ENCODE measurements around the gene UGGT1. TPM values are rescaled to one million over a fixed set of nuclear protein-coding genes. Genes with fewer than 3 reads are reported as not detected.

UGGT1 gene
- polyA plus RNA-seq, 4 donors = 23.2 to 44.3 (median 38.8) TPM

DNA sequence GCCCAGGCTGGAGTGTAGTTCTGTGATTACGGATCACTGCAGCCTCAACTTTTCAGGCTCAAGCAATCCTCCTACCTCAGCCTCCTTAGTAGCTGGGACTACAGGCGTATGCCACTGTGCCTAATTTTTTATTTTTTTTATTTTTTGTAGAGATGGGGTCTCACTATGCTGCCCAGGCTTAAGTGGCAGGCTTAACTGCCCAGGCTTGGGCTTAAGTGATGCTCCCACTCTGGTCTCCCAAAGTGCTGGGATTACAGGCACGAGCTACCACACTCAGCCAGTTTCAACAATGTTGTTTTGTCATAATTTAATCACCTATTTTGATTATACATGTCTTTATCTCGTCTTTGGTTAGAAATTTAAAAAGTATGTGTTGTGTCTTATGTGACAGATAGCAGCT is 18.2 kb downstream of the UGGT1 start:
- DNase-seq (ENCODE audit: low read depth in 4 of 4, low spot score in 3 of 4) = no peak

GRCh38 chr2:128115921-128116623 is 25.1 kb downstream of the UGGT1 start:
- DNase-seq (ENCODE audit: low read depth in 4 of 4, low spot score in 3 of 4) = no peak

DNA sequence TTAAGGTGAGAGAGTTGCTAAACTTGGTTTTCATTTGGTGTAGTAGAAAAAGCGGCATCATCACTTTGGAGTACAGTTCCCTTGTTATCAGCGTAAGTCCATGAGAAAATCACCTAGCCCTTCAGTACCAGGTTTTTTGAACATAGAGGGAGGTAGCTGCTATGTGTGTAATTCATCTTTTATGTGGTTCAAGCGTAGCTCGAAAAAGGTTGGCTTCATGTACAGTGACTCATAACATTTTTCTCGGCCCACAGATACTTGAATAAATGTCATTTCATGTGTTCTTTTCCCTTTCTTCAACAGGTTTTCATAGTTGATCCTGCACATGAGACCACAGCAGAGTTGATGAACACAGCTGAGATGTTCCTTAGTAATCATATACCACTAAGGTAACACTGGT is 43.6 kb downstream of the UGGT1 start:
- no peak for DNase-seq (ENCODE audit: low read depth in 4 of 4, low spot score in 3 of 4)

DNA sequence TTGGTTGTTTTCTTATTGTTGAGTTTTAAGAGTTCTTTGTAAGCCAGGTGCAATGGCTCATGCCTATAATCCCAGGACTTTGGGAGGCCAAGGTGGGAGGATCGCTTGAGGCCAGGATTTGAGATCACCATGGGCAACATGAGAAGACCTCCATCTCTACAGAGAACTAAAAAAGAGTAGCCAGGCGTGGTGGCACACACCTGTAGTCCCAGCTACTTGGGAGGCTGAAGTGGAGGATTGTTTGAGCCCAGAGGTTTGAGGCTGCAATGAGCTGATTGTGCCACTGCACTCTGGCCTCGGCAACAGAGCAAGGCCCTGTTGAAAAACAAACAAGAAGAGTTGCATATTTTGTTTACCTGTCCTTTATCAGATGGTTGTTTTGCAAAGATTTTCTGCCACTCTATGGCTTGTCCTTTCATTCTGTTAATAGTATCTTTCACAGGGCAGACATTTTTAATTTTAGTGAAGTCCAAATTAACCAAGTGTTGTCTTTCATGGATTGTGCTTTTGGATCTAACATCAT is 46.2 kb downstream of the UGGT1 start:
- no peak for DNase-seq (ENCODE audit: low read depth in 4 of 4, low spot score in 3 of 4)

DNA sequence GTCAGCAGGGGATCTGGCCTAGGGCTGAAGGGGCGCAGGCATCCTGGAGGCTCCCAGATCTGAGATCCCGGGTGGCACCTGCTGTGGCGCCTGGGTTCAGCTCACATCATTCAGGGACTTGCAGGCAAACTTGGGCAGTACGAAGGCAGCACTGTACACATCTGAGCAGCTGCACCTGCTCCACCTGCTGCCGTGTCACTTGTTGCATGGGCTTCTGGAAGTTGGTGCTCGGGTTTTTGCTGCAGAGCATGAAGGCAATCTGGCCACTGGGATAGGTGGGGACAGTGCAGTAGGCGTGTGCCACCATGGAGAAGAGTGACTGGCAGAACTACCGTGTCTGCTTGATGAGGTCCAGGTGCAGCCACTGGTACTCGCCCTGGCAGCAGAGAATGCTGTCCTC is 48.6 kb downstream of the UGGT1 start:
- no peak for DNase-seq (ENCODE audit: low read depth in 4 of 4, low spot score in 3 of 4)

DNA sequence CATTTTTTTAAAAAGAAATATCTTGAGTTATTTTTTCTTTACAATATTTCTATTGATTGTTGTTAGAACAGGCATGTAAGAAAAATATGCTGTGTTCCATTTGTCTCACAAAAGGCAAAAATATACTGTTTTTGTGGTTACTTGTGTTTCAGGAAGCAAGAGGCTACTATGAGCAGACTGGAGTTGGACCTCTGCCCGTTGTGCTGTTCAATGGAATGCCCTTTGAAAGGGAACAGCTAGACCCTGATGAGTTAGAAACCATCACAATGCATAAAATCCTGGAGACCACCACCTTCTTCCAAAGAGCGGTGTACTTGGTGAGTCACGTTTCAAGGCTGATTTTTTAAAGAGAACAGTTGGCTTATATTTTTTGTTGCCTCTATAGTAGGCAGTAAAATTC is 54.7 kb downstream of the UGGT1 start:
- no peak for DNase-seq (ENCODE audit: low read depth in 4 of 4, low spot score in 3 of 4)

DNA sequence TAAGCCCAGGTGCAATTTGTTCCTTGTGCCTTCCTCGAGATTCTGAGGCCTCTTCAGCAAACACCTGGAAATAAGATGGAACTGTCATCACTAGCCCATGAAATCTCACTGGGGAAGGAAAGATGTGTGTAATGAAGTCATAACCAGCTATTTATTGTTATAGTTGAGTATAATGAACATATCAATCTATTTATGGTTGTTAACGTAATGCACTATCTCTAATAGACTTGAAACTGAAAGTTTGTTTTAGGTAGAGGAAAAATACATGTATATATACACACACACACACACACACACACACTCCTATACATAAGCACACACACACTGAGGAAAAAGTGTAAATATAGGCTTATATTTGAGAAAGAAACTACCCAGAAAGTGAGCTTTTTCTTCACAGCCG is 62.8 kb downstream of the UGGT1 start:
- DNase-seq (ENCODE audit: low read depth in 4 of 4, low spot score in 3 of 4) = no peak

DNA sequence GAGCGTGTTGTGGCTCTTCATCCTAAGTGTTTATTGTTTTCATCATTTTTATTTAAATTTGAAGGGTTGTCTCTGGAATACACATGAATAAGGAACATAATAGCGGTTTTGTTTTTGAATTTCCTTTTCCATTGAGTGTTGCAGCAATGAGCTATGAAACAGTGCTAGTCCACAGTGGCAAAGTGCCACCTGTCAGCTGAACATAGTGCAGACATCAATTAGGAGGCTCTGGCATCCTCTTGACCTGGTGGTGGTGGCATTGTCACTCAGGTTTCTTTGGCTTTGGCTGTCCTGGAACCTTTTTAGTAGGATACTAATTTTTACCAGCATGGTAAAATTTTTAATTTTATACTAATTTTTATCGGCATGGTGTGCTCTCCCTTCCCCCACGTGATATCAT is 63.2 kb downstream of the UGGT1 start:
- DNase-seq (ENCODE audit: low read depth in 4 of 4, low spot score in 3 of 4) = no peak

GRCh38 chr2:128155970-128156369 is 65.0 kb downstream of the UGGT1 start:
- no peak for DNase-seq (ENCODE audit: low read depth in 4 of 4, low spot score in 3 of 4)

- DNase-seq (ENCODE audit: low read depth in 4 of 4, low spot score in 3 of 4) = no peak
Measured at GRCh38 chr2:128156812-128157211, 65.8 kb downstream of the UGGT1 start.

DNA sequence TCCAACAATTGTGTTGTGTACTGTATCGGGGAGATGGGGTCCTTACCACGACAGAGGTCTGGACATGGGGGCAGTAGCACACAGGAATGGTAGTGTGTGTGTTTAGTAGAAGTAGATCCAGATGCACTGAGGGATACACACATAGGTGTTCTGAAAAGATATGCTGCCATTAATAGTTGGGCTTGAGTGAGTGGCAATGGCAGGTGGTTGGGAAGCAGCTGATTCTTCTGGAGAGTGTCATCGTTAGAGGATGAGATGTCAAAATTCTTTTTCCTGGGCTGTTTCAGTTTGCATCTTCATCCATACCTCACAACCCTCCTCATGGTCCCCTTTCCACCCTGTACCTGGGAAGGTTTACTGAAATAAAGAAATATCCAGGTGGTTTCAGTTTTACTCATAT is 66.6 kb downstream of the UGGT1 start:
- no peak for DNase-seq (ENCODE audit: low read depth in 4 of 4, low spot score in 3 of 4)

DNA sequence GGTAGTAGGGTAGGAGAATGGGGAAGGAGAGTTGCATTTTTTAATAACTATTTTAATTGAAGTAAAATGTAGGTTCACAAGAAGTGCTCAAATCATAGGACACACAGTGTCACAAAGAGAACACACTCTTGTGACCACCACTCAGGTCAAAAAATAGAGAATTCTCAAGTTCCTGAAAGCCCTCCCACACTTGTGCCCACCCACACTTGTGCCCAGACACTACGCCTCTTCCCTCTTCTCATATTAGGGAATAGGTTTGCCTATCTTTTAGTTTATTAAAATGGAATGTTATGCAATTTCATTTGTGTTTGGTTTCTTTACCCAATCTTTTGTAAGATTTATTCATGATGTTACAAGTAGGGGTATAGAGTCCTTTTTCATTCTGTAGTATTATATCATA is 67.2 kb downstream of the UGGT1 start:
- DNase-seq (ENCODE audit: low read depth in 4 of 4, low spot score in 3 of 4) = no peak

- no peak for DNase-seq (ENCODE audit: low read depth in 4 of 4, low spot score in 3 of 4)
Measured at GRCh38 chr2:128159437-128159836, 68.4 kb downstream of the UGGT1 start.

- DNase-seq (ENCODE audit: low read depth in 4 of 4, low spot score in 3 of 4) = no peak
Measured at GRCh38 chr2:128160616-128161275, 69.7 kb downstream of the UGGT1 start.

- no peak for DNase-seq (ENCODE audit: low read depth in 4 of 4, low spot score in 3 of 4)
Measured at GRCh38 chr2:128162266-128162665, 71.3 kb downstream of the UGGT1 start.

DNA sequence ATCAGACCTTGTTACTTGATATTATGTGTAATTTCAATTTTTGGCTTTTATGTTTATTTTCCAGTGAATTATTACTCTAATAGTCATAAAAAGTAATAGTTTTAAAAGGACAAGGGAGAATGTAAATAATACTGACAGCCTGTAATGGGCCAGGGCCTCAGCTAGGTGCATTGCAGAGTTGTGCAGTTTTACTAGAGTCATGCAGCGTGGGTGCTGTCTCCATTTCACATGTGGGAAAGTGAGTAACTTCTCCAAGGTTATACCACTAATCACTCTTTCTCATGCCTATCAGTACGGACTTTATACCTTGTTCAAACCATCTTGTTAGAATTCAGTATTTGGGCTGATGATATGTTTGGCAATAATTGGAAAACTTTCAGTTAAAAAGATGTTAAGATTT is 73.3 kb downstream of the UGGT1 start:
- DNase-seq (ENCODE audit: low read depth in 4 of 4, low spot score in 3 of 4) = no peak

GRCh38 chr2:128166746-128167353 is 75.8 kb downstream of the UGGT1 start:
- no peak for DNase-seq (ENCODE audit: low read depth in 4 of 4, low spot score in 3 of 4)

- no peak for DNase-seq (ENCODE audit: low read depth in 4 of 4, low spot score in 3 of 4)
Measured at GRCh38 chr2:128169094-128169493, 78.1 kb downstream of the UGGT1 start.

GRCh38 chr2:128169497-128169896 is 78.5 kb downstream of the UGGT1 start:
- no peak for DNase-seq (ENCODE audit: low read depth in 4 of 4, low spot score in 3 of 4)

DNA sequence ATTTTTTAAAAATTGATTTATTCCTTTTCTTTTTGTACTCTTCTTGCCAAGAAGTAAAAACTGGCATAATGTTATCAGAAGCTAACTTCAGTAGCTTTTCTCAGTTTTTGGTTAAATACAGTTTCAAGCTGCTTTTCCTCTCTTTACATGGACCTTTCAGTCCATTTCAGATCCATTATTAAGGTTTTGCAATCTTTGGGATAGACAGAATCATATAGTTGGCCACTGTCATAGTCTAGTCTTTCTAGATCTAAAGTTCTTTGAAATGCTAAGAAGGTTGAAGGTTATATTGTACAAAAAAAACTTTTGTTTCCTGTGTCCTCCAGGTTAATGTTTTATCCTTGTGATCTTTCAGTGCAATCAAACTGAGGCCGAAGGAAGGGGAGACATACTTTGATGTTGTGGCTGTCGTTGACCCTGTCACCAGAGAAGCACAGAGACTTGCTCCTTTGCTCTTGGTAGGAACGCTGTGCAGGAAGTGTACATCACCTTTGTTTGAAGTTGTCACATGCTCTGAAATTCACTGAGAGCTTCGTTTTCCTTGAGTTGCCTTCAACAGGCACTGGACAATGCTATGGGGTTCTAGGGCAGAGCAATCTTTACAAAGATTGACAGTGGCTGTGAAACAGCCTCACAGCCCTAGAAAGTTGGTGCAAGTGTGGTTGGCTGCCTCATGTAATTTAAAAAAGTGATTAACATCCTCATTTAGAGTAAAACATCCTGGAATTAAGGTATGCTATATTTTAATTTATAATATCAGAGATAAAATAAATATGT is 79.1 kb downstream of the UGGT1 start:
- DNase-seq (ENCODE audit: low read depth in 4 of 4, low spot score in 3 of 4) = no peak

GRCh38 chr2:128170776-128171175 is 79.8 kb downstream of the UGGT1 start:
- no peak for DNase-seq (ENCODE audit: low read depth in 4 of 4, low spot score in 3 of 4)

Measured in left renal pelvis (tissue), 4 donors.